SK-N-SH treated with all-trans-retinoic acid at 6 μM for 48 hours (cell line): ENCODE data around the gene SKA3.

Source experiments
- ARNTL ChIP-seq: fragments of 450-650 bp; formaldehyde crosslinking; IDR thresholded peaks from 2 replicates; pipeline ENCODE4 v1.5.0; 2020; ENCODE audit warnings: low read depth, mild to moderate bottlenecking, moderate library complexity, borderline replicate concordance
- BACH2 ChIP-seq: fragments of 250-450 bp; sonication (Bioruptor Pico); IDR thresholded peaks from 2 replicates; pipeline ENCODE4 v1.9.0; 2021; ENCODE audit warnings: mild to moderate bottlenecking, borderline replicate concordance
- ESRRG ChIP-seq: fragments of 250-450 bp; sonication (Bioruptor Pico); IDR thresholded peaks from 2 replicates; pipeline ENCODE4 v1.6.1; 2021; ENCODE audit warnings: mild to moderate bottlenecking
- GLIS3 ChIP-seq: fragments of 250-450 bp; sonication (Bioruptor Pico); IDR thresholded peaks from 2 replicates; pipeline ENCODE4 v1.5.0; 2020; ENCODE audit warnings: mild to moderate bottlenecking, moderate library complexity
- RARB ChIP-seq: fragments of 250-450 bp; sonication (Bioruptor Pico); IDR thresholded peaks from 2 replicates; pipeline ENCODE4 v1.8.0; 2021; ENCODE audit warnings: mild to moderate bottlenecking, moderate library complexity
- TOX ChIP-seq: fragments of 250-450 bp; sonication (Bioruptor Pico); IDR thresholded peaks from 2 replicates; pipeline ENCODE4 v1.8.0; 2021; ENCODE audit warnings: mild to moderate bottlenecking, moderate library complexity, borderline replicate concordance
- ZC3H10 ChIP-seq: fragments of 250-450 bp; sonication (Bioruptor Pico); IDR thresholded peaks from 2 replicates; pipeline ENCODE4 v1.5.1; 2021; ENCODE audit warnings: mild to moderate bottlenecking, moderate library complexity
- ZFP3 ChIP-seq: fragments of 250-450 bp; sonication (Bioruptor Pico); IDR thresholded peaks from 2 replicates; pipeline ENCODE4 v1.5.0; 2020; ENCODE audit warnings: mild to moderate bottlenecking, moderate library complexity
- ZNF565 ChIP-seq: fragments of 450-650 bp; formaldehyde crosslinking; conservative IDR thresholded peaks from 2 replicates; pipeline ENCODE4 v1.5.0; 2020; ENCODE audit warnings: low read depth, mild to moderate bottlenecking, moderate library complexity
- ZNF70 ChIP-seq: fragments of 450-650 bp; formaldehyde crosslinking; IDR thresholded peaks from 2 replicates; pipeline ENCODE4 v1.5.0; 2020; ENCODE audit warnings: mild to moderate bottlenecking, moderate library complexity
- TF ChIP-seq, protein P1 (sequence below): fragments of 250-450 bp; sonication (Bioruptor Pico); IDR thresholded peaks from 2 replicates; pipeline ENCODE4 v1.8.0; 2020; ENCODE audit warnings: mild to moderate bottlenecking, moderate library complexity, borderline replicate concordance
- TF ChIP-seq, protein P2 (sequence below): fragments of 250-450 bp; sonication (Bioruptor Pico); IDR thresholded peaks from 2 replicates; pipeline ENCODE4 v1.5.1; 2020; ENCODE audit warnings: low read depth, mild to moderate bottlenecking, moderate library complexity

DNA sequence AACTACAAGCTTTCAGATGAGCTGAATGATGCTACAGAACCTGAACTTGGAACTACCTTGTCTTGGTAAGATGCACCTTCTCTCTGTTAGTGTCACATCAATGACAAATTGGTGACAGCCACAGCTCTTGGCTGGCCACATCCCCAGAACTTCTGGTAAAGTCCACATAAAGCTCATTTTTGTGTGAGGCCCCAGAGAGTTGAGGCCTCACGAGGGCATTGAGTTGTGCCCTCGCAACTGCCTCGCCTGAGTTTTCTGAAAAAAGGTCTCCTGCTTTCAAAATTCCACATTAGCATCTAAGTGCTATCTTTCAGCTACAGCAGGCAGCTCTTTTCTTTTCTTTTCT, 42.7 kb upstream of the SKA3 start:
- TF ChIP-seq RARB (CRISPR knock-in tag): no peak
- no peak for TF ChIP-seq ESRRG (CRISPR knock-in tag)
- no peak for TF ChIP-seq ARNTL (CRISPR knock-in tag)
- no peak for TF ChIP-seq ZC3H10
- no peak for TF ChIP-seq ZNF70 (CRISPR knock-in tag)
- TF ChIP-seq ZNF565 (CRISPR knock-in tag): no peak
- no peak for TF ChIP-seq TOX (CRISPR knock-in tag)
- TF ChIP-seq, protein P1, sequence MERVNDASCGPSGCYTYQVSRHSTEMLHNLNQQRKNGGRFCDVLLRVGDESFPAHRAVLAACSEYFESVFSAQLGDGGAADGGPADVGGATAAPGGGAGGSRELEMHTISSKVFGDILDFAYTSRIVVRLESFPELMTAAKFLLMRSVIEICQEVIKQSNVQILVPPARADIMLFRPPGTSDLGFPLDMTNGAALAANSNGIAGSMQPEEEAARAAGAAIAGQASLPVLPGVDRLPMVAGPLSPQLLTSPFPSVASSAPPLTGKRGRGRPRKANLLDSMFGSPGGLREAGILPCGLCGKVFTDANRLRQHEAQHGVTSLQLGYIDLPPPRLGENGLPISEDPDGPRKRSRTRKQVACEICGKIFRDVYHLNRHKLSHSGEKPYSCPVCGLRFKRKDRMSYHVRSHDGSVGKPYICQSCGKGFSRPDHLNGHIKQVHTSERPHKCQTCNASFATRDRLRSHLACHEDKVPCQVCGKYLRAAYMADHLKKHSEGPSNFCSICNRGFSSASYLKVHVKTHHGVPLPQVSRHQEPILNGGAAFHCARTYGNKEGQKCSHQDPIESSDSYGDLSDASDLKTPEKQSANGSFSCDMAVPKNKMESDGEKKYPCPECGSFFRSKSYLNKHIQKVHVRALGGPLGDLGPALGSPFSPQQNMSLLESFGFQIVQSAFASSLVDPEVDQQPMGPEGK (CRISPR knock-in tag): no peak
- TF ChIP-seq, protein P2, sequence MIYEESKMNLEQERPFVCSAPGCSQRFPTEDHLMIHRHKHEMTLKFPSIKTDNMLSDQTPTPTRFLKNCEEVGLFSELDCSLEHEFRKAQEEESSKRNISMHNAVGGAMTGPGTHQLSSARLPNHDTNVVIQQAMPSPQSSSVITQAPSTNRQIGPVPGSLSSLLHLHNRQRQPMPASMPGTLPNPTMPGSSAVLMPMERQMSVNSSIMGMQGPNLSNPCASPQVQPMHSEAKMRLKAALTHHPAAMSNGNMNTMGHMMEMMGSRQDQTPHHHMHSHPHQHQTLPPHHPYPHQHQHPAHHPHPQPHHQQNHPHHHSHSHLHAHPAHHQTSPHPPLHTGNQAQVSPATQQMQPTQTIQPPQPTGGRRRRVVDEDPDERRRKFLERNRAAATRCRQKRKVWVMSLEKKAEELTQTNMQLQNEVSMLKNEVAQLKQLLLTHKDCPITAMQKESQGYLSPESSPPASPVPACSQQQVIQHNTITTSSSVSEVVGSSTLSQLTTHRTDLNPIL (CRISPR knock-in tag): no peak
- no peak for TF ChIP-seq ZFP3 (CRISPR knock-in tag)
- no peak for TF ChIP-seq BACH2 (CRISPR knock-in tag)
- TF ChIP-seq GLIS3 (CRISPR knock-in tag): no peak
